ENCODE measurements around the gene DMXL2.

The DMXL2 gene

DNA sequence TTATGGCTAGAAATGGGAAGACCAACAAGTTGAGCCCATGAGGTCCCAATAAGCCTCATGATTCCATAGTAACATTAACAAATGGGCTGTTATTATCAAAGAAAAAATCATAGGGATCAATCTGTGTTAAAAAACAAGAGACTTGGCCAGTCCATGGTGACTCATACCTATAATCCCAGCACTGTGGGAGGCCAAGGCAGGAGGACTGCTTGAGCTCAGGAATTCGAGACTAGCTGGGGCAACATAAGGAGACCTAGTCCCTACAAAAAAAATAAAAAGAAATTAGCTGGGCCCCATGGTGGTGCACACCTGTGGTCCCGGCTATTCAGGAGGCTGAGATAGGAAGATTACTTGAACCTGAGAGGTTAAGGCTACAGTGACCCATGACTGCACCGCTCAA lies 124.8 kb downstream of the DMXL2 start:
- ChIA-PET POLR2A (no interaction called here), CTCF (interaction anchor here (1.3 to 2.0 kb wide), 8 partner anchors 10 to 335 kb away, joined by 3 to 16 read pairs (median 6); no protein-coding TSS in a partner anchor)
- no peak for DNase-seq (ENCODE audit: extremely low spot score)
- TF ChIP-seq, protein P1, sequence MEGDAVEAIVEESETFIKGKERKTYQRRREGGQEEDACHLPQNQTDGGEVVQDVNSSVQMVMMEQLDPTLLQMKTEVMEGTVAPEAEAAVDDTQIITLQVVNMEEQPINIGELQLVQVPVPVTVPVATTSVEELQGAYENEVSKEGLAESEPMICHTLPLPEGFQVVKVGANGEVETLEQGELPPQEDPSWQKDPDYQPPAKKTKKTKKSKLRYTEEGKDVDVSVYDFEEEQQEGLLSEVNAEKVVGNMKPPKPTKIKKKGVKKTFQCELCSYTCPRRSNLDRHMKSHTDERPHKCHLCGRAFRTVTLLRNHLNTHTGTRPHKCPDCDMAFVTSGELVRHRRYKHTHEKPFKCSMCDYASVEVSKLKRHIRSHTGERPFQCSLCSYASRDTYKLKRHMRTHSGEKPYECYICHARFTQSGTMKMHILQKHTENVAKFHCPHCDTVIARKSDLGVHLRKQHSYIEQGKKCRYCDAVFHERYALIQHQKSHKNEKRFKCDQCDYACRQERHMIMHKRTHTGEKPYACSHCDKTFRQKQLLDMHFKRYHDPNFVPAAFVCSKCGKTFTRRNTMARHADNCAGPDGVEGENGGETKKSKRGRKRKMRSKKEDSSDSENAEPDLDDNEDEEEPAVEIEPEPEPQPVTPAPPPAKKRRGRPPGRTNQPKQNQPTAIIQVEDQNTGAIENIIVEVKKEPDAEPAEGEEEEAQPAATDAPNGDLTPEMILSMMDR (IDR thresholded peaks at IDR 0.05; ENCODE audit: control extremely low read depth, extremely low read depth, low read depth, missing control alignments), result no peak

DNA sequence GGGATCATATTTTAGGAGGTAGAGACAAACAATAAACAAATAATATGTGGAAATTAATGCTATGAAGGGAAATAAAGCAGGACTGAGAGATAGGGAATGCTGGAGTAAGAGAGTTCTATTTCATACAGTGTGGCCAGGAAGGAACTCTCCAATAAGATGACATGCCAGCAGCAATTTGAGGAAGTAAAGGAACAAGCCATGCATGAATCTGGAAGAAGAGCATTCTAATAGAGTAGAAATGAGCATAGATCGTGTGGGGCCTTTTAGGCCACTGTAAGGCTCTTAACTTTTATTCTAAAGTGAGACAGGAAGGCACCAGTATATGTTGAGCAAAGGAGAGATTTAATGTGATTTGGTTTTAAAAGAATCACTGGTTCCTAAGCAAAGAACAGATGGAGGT lies 126.3 kb downstream of the DMXL2 start:
- DNase-seq (ENCODE audit: extremely low spot score), result no peak
- ChIA-PET POLR2A (no interaction called here), CTCF (interaction anchor here (1.7 kb wide), 1 partner anchor 16 kb away, joined by 5 read pairs; no protein-coding TSS in a partner anchor)
- TF ChIP-seq, protein P1 (IDR thresholded peaks at IDR 0.05; ENCODE audit: control extremely low read depth, extremely low read depth, low read depth, missing control alignments), result no peak

DNA sequence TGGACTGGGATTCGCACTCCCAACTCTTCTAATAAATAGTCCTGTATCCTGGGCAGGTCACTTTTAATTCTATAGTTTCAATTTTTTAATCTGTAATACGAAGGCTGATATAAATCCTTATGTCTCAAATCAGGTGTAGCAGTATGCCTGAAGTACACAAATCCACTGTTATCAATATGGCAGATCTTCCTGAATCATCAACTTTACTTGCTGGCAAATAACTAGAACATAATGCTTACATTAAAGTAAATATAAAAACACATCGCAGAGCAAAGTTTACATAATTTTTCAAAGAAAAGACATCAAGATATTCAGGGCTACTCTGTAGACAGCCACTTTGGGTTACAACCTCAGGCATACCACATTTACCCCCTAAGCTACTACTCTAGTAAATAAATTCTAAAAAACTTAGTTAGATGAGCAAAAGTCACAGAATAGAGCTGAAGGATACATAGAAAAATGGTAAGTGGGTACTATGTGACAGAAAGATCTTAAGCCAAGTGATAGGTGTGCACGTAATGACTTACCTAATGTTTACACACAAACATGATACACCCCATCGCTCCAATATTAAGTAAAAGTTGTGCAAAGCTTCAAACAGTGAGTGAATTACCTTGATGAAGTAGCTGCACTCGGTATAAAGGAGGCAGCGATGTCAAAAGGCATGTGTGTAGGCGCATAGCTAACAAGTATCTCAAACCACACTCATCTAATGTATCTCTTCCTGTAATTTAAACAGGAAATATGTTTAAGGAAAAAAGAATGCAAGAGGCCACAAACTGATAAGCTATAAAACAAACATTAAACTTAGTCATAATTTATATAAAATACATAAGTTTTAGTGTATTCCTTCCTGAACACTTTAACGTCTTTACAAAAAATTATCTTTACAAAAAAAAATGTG lies 127.9 kb downstream of the DMXL2 start:
- CTCF ChIA-PET, result interaction anchor here (0.8 to 1.8 kb wide), 3 partner anchors 9 to 331 kb away, joined by 3 to 11 read pairs (median 3); no protein-coding TSS in a partner anchor
- POLR2A ChIA-PET, result no interaction called here
- TF ChIP-seq, protein P1 (IDR thresholded peaks at IDR 0.05; ENCODE audit: control extremely low read depth, extremely low read depth, low read depth, missing control alignments), result no peak
- DNase-seq (ENCODE audit: extremely low spot score), result no peak

GRCh38 chr15:51493892-51494291 lies 128.7 kb downstream of the DMXL2 start:
- no peak for DNase-seq (ENCODE audit: extremely low spot score)
- TF ChIP-seq, protein P1 (IDR thresholded peaks at IDR 0.05; ENCODE audit: control extremely low read depth, extremely low read depth, low read depth, missing control alignments), result no peak
- CTCF ChIA-PET, result interaction anchor here (1.2 to 1.8 kb wide), 2 partner anchors 10 to 91 kb away, joined by 3 to 11 read pairs; no protein-coding TSS in a partner anchor
- POLR2A ChIA-PET, result no interaction called here

GRCh38 chr15:51492528-51492927 lies 130.0 kb downstream of the DMXL2 start:
- ChIA-PET POLR2A (no interaction called here), CTCF (interaction anchor here (0.9 to 1.4 kb wide), 3 partner anchors 12 to 329 kb away, joined by 3 to 5 read pairs (median 3); no protein-coding TSS in a partner anchor)
- TF ChIP-seq, protein P1 (IDR thresholded peaks at IDR 0.05; ENCODE audit: control extremely low read depth, extremely low read depth, low read depth, missing control alignments), result no peak
- no peak for DNase-seq (ENCODE audit: extremely low spot score)

DNA sequence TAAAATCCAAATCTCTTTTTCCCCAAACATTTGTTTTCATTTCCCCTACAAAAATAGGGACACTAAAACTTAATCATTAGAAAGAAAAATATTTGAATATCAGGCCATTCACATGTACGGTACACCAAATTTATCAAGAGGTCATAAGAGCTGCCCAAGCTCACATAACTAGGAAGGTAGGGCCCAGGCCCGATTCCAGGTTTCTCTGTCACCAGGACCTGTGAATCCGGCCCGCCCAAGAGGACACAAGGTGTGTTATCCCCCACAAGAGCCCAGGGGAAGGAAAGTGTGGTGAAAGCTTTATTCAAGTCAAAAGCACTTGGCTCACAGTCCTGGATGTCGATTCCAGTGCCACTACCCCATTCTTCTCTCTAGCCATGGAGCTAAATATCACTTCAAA lies 130.6 kb downstream of the DMXL2 start:
- DNase-seq (ENCODE audit: extremely low spot score), result no peak
- TF ChIP-seq, protein P1 (IDR thresholded peaks at IDR 0.05; ENCODE audit: control extremely low read depth, extremely low read depth, low read depth, missing control alignments), result no peak
- ChIA-PET CTCF (interaction anchor here (0.9 to 1.4 kb wide), 3 partner anchors 12 to 329 kb away, joined by 3 to 5 read pairs (median 3); no protein-coding TSS in a partner anchor), POLR2A (no interaction called here)
